CD4-positive, alpha-beta T cell treated with Interleukin-1 beta for 1 hour (primary cell): ENCODE data around the gene DPEP3.
A peak's percentile ranks its signal among the peaks of the same experiment; 100 is the strongest.
"Not testable (repeated sequence)": the region's sequence is repeated elsewhere in the genome, so short reads cannot be mapped to it uniquely, and the experiment has no call there.

Experiments
- DNase-seq, 2 donors: peaks; one replicate each; pipeline ENCODE4 v3.0.0-alpha.2; 2020 to 2022

The DPEP3 gene

GRCh38 chr16:67993207-67994039 lies 13.1 kb upstream of the DPEP3 start:
- DNase-seq: peak; percentile 85 to 88

- no peak for DNase-seq
Observed at GRCh38 chr16:67992661-67993206, 12.4 kb upstream of the DPEP3 start.

- DNase-seq: no peak
Observed at GRCh38 chr16:67990018-67990386, 9.7 kb upstream of the DPEP3 start.

GRCh38 chr16:67989322-67990017 lies 9.2 kb upstream of the DPEP3 start:
- no peak for DNase-seq

GRCh38 chr16:67988675-67989074 lies 8.4 kb upstream of the DPEP3 start:
- no peak for DNase-seq

GRCh38 chr16:67987460-67988160 lies 7.3 kb upstream of the DPEP3 start:
- DNase-seq: no peak

GRCh38 chr16:67986949-67987348 lies 6.7 kb upstream of the DPEP3 start:
- no peak for DNase-seq

- DNase-seq: no peak
Observed at GRCh38 chr16:67982011-67982696, 1.9 kb upstream of the DPEP3 start.

GRCh38 chr16:67977469-67978227 lies 2.7 kb downstream of the DPEP3 start:
- no peak for DNase-seq

GRCh38 chr16:67977005-67977404 lies 3.3 kb downstream of the DPEP3 start:
- no peak for DNase-seq

GRCh38 chr16:67976205-67976604 lies 4.1 kb downstream of the DPEP3 start:
- no peak for DNase-seq

- no peak for DNase-seq
Observed at GRCh38 chr16:67975321-67976105, 4.8 kb downstream of the DPEP3 start.

GRCh38 chr16:67972285-67972684 lies 8.0 kb downstream of the DPEP3 start:
- DNase-seq: not testable (repeated sequence)

GRCh38 chr16:67971111-67971510 lies 9.2 kb downstream of the DPEP3 start:
- no peak for DNase-seq

- peak in 1 of 2 donors; percentile 29 for DNase-seq
Observed at GRCh38 chr16:67969254-67970039, 10.9 kb downstream of the DPEP3 start.

GRCh38 chr16:67968400-67969253 lies 11.7 kb downstream of the DPEP3 start, which contains the start of gene SLC12A4:
TSS of gene SLC12A4 (minus strand) at chr16:67968637. CDS start at chr16:67968553, 84 bp downstream.
- peak; percentile 88 to 91 for DNase-seq

GRCh38 chr16:67967958-67968399 lies 12.3 kb downstream of the DPEP3 start:
- DNase-seq: peak; percentile 17 to 27

- peak in 1 of 2 donors; percentile 28 for DNase-seq
Observed at GRCh38 chr16:67967183-67967957, 12.9 kb downstream of the DPEP3 start.
